ENCODE measurements around the gene DBI.

The DBI gene

GRCh38 chr2:119366649-119367471 is at the start of gene DBI, which contains the start of gene C2orf76:
DBI (plus strand) TSS chr2:119366977; CDS start chr2:119367052, 75 bp downstream.
C2orf76 (minus strand) TSS chr2:119366834; CDS start chr2:119339959, 26,875 bp downstream.
- DNase-seq = peak; percentile 85

GRCh38 chr2:119317554-119317953 is 49.2 kb upstream of the DBI start:
- no peak for DNase-seq

- DNase-seq = no peak
Observed at GRCh38 chr2:119319593-119319992, 47.2 kb upstream of the DBI start.

DNA sequence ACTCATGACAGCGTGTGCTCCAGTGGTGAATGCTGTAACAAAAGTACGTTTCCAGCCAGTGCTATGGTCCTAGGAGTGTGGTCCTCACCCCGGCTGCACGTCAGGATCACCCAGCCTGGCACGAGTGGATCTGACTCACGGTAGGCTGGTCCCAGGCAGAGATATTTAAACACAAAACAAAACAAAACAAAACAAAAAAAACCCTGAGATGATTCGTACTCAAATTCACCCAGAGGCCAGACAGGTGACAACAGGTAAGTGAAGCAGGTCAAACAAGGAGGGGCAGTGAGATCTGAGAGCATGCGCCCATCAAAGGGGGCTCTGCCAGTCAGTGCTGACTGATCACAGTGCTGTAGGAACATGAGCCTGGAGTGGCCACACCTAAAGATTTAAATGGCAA is 43.3 kb upstream of the DBI start:
- DNase-seq = no peak

DNA sequence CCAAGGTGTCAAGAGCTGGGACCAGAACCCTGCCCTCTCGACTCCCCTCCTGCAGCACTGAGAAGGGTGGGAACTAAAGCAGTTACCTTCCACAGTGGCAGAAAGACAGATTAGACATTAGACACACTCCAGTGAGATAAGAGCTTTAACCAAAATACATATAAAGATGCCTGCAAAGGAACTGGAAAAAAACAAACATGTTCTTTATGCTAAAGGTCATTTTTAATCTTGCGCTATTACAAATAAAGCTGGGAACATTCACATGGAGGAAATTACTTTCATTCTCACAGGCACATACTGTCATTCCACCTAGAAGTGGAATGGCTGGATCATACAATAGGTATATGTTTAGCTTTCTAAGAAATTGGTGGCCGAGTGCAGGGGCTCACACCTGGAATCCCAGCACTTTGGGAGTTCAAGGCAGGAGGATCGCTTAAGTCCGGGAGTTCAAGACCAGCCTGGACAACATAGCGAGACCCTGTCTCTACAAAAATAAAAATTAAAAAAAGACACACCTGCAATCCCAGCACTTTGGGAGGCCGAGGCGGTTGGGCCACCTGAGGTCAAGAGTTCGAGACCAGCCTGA is 42.0 kb upstream of the DBI start:
- DNase-seq = no peak

DNA sequence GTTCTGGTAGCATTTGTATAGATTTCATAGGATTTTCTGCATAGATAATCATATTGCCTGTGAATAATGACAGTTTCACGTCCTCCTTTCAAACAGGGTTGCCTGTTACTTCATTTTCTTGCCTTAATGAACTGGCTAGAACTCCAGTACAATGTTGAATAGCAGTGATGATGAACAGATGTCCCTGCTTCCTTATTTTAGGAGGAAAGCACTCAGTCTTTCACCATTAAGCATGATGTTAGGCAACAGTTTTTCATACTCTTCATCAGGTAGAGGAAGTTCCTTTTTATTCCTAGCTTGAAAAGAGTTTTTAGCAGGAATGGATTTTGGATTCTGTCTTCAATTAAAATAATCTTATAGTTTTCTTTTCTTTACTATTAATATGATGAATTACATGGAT is 39.8 kb upstream of the DBI start:
- no peak for DNase-seq

GRCh38 chr2:119327431-119327830 is 39.3 kb upstream of the DBI start:
- no peak for DNase-seq

GRCh38 chr2:119332953-119333352 is 33.8 kb upstream of the DBI start:
- DNase-seq = no peak

DNA sequence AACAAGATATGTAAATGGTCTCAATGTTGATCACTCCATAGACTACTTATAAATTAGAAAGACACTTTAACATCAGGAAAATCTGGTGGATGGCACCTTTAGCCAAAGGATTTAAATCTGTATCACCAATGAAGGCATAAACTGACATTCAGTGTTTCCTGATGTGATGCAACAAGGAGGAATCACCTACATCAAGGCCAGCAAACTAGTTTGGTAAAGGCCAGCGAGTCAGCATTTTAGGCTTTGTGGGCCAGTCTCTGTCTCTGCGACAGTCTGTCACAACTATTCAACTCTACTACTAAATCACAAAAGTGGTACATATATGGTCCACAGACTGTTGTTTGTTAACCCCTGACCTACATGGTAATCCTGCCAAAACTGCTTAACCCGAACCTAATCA is 33.4 kb upstream of the DBI start:
- DNase-seq = no peak

GRCh38 chr2:119333833-119334232 is 32.9 kb upstream of the DBI start:
- no peak for DNase-seq

- no peak for DNase-seq
Observed at GRCh38 chr2:119337749-119338148, 29.0 kb upstream of the DBI start.

GRCh38 chr2:119338272-119338671 is 28.5 kb upstream of the DBI start:
- DNase-seq = no peak

DNA sequence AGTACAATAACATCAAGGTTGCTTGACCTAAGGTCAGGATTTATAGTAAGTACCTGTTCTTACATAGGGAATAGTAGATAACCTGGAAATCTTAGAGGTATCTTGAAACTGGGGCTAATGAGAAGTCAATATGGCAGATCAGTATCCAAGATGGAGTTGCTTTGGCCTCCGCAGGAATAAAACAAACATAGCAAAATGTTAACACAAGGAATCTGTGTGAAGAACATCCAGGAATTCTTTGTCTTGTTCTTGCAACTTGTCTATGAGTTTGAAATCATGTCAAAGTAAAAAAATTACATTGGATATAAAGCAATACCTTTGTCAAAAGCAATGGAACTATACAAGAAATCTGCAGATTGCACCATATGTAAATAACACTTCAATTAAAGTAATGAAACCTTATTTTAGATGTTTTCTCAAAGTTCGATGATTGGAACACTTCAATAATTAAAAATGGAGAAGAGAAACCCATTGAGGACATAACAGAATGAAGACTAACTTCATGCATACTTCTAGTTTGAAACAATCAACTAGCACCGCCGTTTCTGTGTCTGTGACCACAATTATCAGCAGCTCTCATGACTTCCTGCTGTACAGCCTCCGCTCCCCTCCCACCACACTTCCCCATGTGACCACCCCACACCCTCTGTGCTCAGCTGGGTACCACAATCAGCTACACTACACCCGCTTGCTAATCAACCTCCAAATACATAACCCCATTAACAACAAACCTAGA is 27.8 kb upstream of the DBI start:
- DNase-seq = no peak

- no peak for DNase-seq
Observed at GRCh38 chr2:119339562-119339923, 27.2 kb upstream of the DBI start.

DNA sequence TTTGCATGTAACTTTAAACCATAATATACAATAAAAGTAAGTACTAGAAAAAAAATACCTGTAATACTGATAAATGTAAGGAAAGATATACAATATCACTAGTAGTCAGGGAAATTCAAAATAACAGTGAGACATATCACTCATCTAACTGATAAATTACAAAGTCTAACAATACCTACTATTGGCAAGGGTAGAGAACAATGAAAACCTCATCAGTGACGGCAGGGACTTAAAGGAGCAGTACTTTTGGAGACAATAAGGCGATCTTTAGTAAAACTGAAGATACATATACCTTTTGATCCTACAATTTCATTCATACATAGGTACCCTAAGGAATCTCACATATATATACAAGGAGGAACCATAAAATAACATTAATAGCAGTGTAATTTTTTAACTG is 25.1 kb upstream of the DBI start:
- DNase-seq = no peak

- DNase-seq = no peak
Observed at GRCh38 chr2:119349289-119349688, 17.5 kb upstream of the DBI start.

DNA sequence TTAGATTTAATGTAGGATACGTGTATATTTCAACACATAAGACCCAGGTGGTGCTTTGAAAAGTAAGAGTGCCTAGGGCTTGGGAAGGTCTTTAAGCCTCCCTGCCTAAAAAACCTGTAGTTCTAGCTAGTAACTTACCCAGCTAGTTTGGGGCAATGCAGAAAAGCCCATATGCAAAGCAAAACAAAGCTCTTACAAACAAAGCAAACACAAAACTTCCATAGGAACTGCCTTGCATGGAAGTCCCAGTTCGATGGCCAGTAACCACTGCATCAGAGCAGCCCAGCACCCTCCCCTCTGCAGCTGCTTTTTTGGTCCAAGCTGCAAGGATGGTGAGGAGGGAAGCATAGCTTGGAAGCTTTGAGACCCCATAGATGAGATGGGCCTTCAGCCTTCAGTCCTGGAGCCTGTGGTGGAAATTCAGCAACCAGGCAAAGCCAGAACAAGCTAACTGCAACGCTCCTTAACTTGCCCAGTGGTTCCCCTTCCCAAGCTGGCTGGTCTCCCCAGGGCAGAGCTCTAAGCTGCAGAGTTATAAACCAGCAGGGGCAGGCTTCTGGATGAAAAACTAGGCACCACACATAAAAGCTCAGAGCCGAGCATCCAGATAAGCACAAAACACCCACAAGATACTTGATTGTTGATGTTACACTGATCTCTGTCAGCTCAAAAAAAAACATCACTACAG is 16.3 kb upstream of the DBI start:
- DNase-seq = no peak

DNA sequence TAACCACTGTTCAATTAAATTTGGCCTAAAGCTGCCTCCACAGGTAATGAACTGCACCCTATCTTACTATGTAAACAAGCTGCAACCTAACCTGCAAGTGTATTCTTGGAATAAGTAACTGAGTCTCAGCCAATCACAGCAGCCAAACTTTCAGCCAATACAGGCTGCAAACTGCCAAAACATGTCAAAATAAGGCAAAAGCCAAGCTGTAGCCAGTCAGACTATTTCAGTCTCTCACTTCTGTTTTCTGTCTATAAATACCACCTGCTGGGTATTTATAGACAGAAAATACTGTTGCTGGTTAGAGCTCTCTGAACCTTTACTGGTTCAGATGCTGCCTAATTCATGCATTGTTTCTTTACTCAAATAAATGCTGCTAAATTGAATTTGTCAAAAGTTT is 14.4 kb upstream of the DBI start:
- no peak for DNase-seq

- DNase-seq = no peak
Observed at GRCh38 chr2:119354860-119355259, 11.9 kb upstream of the DBI start.

DNA sequence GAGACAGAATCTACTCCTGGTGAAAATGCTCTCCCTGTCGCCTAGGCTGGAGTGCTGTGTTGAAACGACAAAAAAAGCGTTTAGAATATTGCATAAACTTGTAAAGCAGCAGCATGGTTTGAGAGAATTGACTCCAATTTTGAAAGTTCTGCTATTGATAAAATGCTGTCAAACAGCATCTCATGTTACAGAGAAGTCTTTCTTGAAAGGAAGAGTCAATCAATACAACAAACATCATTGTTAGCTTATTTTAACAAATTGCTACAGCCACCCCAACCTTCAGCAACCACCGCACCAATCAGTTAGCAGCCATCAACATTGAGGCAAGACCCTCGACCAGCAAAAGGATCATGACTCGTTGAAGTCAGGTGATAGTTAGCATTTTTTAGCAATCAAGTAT is 7.0 kb upstream of the DBI start:
- no peak for DNase-seq

- DNase-seq = no peak
Observed at GRCh38 chr2:119360423-119360966, 6.3 kb upstream of the DBI start.

DNA sequence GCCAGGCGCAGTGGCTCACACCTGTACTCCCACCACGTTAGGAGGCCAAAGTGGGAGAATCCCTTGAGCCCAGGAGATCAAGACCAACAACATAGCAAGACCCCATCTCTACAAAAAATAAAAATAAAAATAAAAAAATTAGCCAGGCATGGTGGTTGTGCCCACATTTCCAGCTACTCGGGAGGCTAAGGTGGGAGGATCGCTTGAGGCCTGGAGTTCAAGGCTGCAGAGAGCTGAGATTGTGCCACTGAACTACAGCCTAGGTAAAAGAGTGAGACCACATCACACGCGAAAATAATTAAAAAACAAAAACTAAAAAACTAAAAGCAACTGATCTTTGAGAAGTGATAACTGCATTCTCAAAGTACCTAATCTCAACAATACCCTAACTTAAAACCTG is 2.0 kb upstream of the DBI start:
- no peak for DNase-seq

GRCh38 chr2:119365436-119365835 is 1.3 kb upstream of the DBI start:
- DNase-seq = no peak
